ENCODE measurements around the gene STXBP1. TPM values are rescaled to one million over a fixed set of nuclear protein-coding genes. Genes with fewer than 3 reads are reported as not detected.

Gene STXBP1
- total and polyA plus RNA-seq, 7 donors, result 3.7 to 97.2 (median 32.3) TPM

- Histone ChIP-seq H3K4me1 (peaks cover 0 to 14% (median 7%) of the 10 kb centered on the region in 4 donors), H3K36me3 (peaks cover 0 to 33% (median 0%) of the 10 kb centered on the region in 4 donors), H3K27me3 (no peaks in the 10 kb centered on the region), H3K4me3 (no peak overlapping the region), H3K9me3 (no peaks in the 10 kb centered on the region), H3K27ac (no peak overlapping the region)
- WGBS, 2 donors, result 31 to 72% methylated on average over 9 of the region's 9 CpGs
- intact Hi-C loops (cut with DNase I), result no loop called here
- no peak for DNase-seq
- TF ChIP-seq POLR2A (IDR thresholded peaks at IDR 0.05), result no peak
- TF ChIP-seq CTCF (IDR thresholded peaks at IDR 0.05), result no peak
- TF ChIP-seq POLR2AphosphoS5 (IDR thresholded peaks at IDR 0.05), result no peak
- no peak for TF ChIP-seq EP300 (IDR thresholded peaks at IDR 0.05)
These were observed 83.0 kb downstream of the STXBP1 start for GRCh38 chr9:127694890-127695720.

DNA sequence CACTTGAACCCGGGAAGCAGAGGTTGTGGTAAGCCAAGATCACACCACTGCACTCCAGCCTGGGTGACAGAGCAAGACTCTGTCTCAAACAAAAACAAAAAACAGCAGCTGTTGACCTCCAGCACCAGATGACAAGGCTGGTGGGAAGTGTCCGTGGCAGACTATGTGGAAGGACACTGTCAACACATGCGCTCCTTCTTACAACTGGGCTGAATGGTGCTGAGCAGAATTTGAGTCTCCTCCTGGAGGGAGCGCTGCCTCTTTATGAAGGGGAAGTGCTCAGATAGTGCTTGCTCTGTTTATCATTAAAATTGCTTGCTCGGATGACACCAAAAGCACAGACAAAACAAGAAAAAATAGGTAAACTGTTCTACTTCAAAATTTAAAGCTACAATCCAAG lies 85.5 kb downstream of the STXBP1 start:
- Histone ChIP-seq H3K4me1 (peaks cover 0 to 17% (median 7%) of the 10 kb centered on the region in 4 donors), H3K27ac (peak overlapping the region in 1 of 4 donors; percentile 15), H3K9me3 (no peaks in the 10 kb centered on the region), H3K36me3 (peaks cover 0 to 11% (median 0%) of the 10 kb centered on the region in 4 donors), H3K4me3 (no peak overlapping the region), H3K27me3 (no peaks in the 10 kb centered on the region)
- 85 to 90% methylated on average over 5 of the region's 5 CpGs for WGBS, 2 donors
- DNase-seq, result no peak
- no peak for TF ChIP-seq POLR2A (IDR thresholded peaks at IDR 0.05)
- TF ChIP-seq CTCF (IDR thresholded peaks at IDR 0.05), result no peak
- no peak for TF ChIP-seq EP300 (IDR thresholded peaks at IDR 0.05)
- no peak for TF ChIP-seq POLR2AphosphoS5 (IDR thresholded peaks at IDR 0.05)
- intact Hi-C loops (cut with DNase I), result no loop called here

DNA sequence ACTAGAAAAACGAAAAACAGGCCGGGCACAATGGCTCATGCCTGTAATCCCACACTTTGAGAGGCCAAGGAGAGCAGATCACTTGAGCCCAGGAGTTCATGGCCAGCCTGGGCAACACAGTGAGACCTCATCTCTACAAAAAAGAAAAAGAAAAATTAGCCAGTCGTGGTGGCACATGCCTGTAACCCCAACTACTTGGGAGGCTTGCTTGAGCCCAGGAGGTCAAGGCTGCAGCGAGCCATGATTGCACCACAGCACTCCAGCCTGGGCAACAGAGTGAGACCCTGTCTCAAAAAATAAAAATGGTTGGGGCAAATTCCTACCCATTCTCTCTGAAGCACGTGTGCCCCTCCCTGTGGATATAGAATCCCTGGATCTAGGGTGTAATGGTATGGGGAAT lies 86.3 kb downstream of the STXBP1 start:
- intact Hi-C loops (cut with DNase I), result no loop called here
- H3K9me3 ChIP-seq, result no peaks in the 10 kb centered on the region
- no peak for DNase-seq
- peak overlapping the region; percentile 81 to 84 (median 82) for H3K27ac ChIP-seq
- H3K27me3 ChIP-seq, result no peaks in the 10 kb centered on the region
- H3K4me3 ChIP-seq, result no peak overlapping the region
- H3K4me1 ChIP-seq, result peaks cover 0 to 17% (median 7%) of the 10 kb centered on the region in 4 donors
- WGBS, 2 donors, result 86 to 91% methylated on average over 5 of the region's 5 CpGs
- peaks cover 0 to 4% (median 0%) of the 10 kb centered on the region in 4 donors for H3K36me3 ChIP-seq
- TF ChIP-seq CTCF (IDR thresholded peaks at IDR 0.05) (no peak), EP300 (IDR thresholded peaks at IDR 0.05) (no peak), POLR2A (IDR thresholded peaks at IDR 0.05) (no peak), POLR2AphosphoS5 (IDR thresholded peaks at IDR 0.05) (no peak)

GRCh38 chr9:127698985-127699670 lies 87.1 kb downstream of the STXBP1 start:
- Histone ChIP-seq H3K9me3 (no peaks in the 10 kb centered on the region), H3K36me3 (no peaks in the 10 kb centered on the region), H3K27ac (peak overlapping the region; percentile 81 to 84 (median 82)), H3K4me3 (peak overlapping the region in 3 of 4 donors; percentile 29 to 36 (median 31)), H3K4me1 (peaks cover 0 to 17% (median 7%) of the 10 kb centered on the region in 4 donors), H3K27me3 (no peaks in the 10 kb centered on the region)
- peak; percentile 99 for DNase-seq
- WGBS, 2 donors, result 15 to 19% methylated on average over 41 of the region's 41 CpGs
- intact Hi-C loops (cut with DNase I), result no loop called here
- TF ChIP-seq CTCF (IDR thresholded peaks at IDR 0.05) (peak in 1 of 4 experiments; percentile 28), EP300 (IDR thresholded peaks at IDR 0.05) (peak in 1 of 4 donors; percentile 22), POLR2AphosphoS5 (IDR thresholded peaks at IDR 0.05) (peak; percentile 72 to 86 (median 76)), POLR2A (IDR thresholded peaks at IDR 0.05) (peak in 1 of 2 donors; percentile 26)
